CD14-positive monocyte (primary cell): Measurements from ENCODE around the gene BCCIP. TPM values are rescaled to one million over a fixed set of nuclear protein-coding genes. Genes with fewer than 3 reads are reported as not detected.

ENCODE experiments used
- DNase-seq, 3 donors: peaks; one replicate each; pipeline ENCODE4 v3.0.0-alpha.2; 2011 to 2022
- H2AFZ ChIP-seq: 2 replicates; pipeline ENCODE4 v1.6.0; 2012; ENCODE audit warnings: mild to moderate bottlenecking, low read depth, low read length, inconsistent platforms; ENCODE audit not compliant: insufficient read depth, poor library complexity, severe bottlenecking
- H3K27ac ChIP-seq, 2 donors: 1 replicate in 1 of 2; 2 replicates in 1 of 2; pipeline ENCODE4 v1.5.1; 2012 to 2013; ENCODE audit warnings: low read length in 2 of 2, control low read depth in 1 of 2, inconsistent platforms in 1 of 2, low read depth in 1 of 2, mild to moderate bottlenecking in 1 of 2
- H3K27me3 ChIP-seq, 2 donors: one replicate each; pipeline versions ENCODE4 v1.6.0 to v1.6.1; 2011 to 2013; ENCODE audit warnings: low read length in 2 of 2; ENCODE audit not compliant: control insufficient read depth in 2 of 2, insufficient read depth in 2 of 2
- H3K36me3 ChIP-seq, 2 donors: replicated peaks in 1 of 2; 1 replicate in 1 of 2; 2 replicates in 1 of 2; pipeline versions ENCODE4 v1.5.1 to v1.6.1; 2012 to 2013; ENCODE audit warnings: low read length in 2 of 2, control low read depth in 1 of 2, inconsistent platforms in 1 of 2, mild to moderate bottlenecking in 1 of 2; ENCODE audit not compliant: insufficient read depth in 2 of 2, control insufficient read depth in 1 of 2
- H3K4me1 ChIP-seq, 2 donors: 1 replicate in 1 of 2; 2 replicates in 1 of 2; pipeline versions ENCODE4 v1.5.1 to v1.6.1; 2012 to 2013; ENCODE audit warnings: low read length in 2 of 2, control low read depth in 1 of 2, inconsistent platforms in 1 of 2, mild to moderate bottlenecking in 1 of 2, moderate library complexity in 1 of 2; ENCODE audit not compliant: insufficient read depth in 2 of 2, control insufficient read depth in 1 of 2
- H3K4me2 ChIP-seq: replicated peaks from 2 replicates; pipeline ENCODE3; 2012; ENCODE audit warnings: low read length, moderate library complexity, mild to moderate bottlenecking; ENCODE audit not compliant: poor library complexity, severe bottlenecking; ENCODE audit errors: extremely low read depth
- H3K4me3 ChIP-seq, 3 experiments: fragments of 200-600 bp in 1 of 3; sonication (generic) in 1 of 3; replicated peaks in 1 of 3; 1 replicate in 2 of 3; 2 replicates in 1 of 3; pipeline ENCODE4 v1.5.1; 2011 to 2013; ENCODE audit warnings: low read length in 3 of 3, mild to moderate bottlenecking in 3 of 3, control low read depth in 2 of 3, low read depth in 2 of 3, inconsistent platforms in 1 of 3, moderate library complexity in 1 of 3
- H3K79me2 ChIP-seq: 2 replicates; pipeline ENCODE4 v1.6.0; 2012; ENCODE audit warnings: mild to moderate bottlenecking, control low read depth, inconsistent platforms, low read length, moderate library complexity; ENCODE audit not compliant: insufficient read depth
- H3K9ac ChIP-seq: 2 replicates; pipeline ENCODE4 v1.6.0; 2017; ENCODE audit warnings: low read length, mild to moderate bottlenecking; ENCODE audit not compliant: insufficient read depth, poor library complexity, severe bottlenecking
- H3K9me3 ChIP-seq, 2 donors: replicated peaks in 1 of 2; 1 replicate in 1 of 2; 2 replicates in 1 of 2; pipeline versions ENCODE4 v1.5.1 to v1.6.1; 2012 to 2013; ENCODE audit warnings: low read length in 2 of 2, control low read depth in 1 of 2; ENCODE audit not compliant: control insufficient read depth in 1 of 2, insufficient read depth in 1 of 2
- H4K20me1 ChIP-seq: 2 replicates; pipeline ENCODE4 v1.6.0; 2012; ENCODE audit warnings: mild to moderate bottlenecking, low read length, control low read depth, moderate library complexity; ENCODE audit not compliant: insufficient read depth
- H3K27ac Mint-ChIP-seq, 7 donors: one replicate each; pipeline ENCODE4 v1.8.0; 2020; ENCODE audit warnings: mild to moderate bottlenecking in 7 of 7, mixed read lengths in 7 of 7, moderate library complexity in 6 of 7, inconsistent platforms in 2 of 7
- H3K27me3 Mint-ChIP-seq, 3 donors: one replicate each; pipeline ENCODE4 v1.8.0; 2021 to 2022; ENCODE audit warnings: low read depth in 3 of 3, mild to moderate bottlenecking in 3 of 3, mixed read lengths in 3 of 3, moderate library complexity in 3 of 3, inconsistent platforms in 1 of 3
- H3K36me3 Mint-ChIP-seq, 2 donors: one replicate each; pipeline ENCODE4 v1.8.0; 2020; ENCODE audit warnings: mixed read lengths in 2 of 2, inconsistent platforms in 1 of 2, mild to moderate bottlenecking in 1 of 2
- H3K4me1 Mint-ChIP-seq: one replicate; pipeline ENCODE4 v1.8.0; 2020; ENCODE audit warnings: mild to moderate bottlenecking, mixed read lengths
- H3K4me3 Mint-ChIP-seq, 2 donors: one replicate each; pipeline ENCODE4 v1.8.0; 2020; ENCODE audit warnings: mild to moderate bottlenecking in 2 of 2, mixed read lengths in 2 of 2, moderate library complexity in 1 of 2
- H3K9me3 Mint-ChIP-seq, 7 donors: one replicate each; pipeline ENCODE4 v1.8.0; 2020 to 2022; ENCODE audit warnings: mixed read lengths in 7 of 7, mild to moderate bottlenecking in 6 of 7, moderate library complexity in 6 of 7, inconsistent platforms in 2 of 7
- CTCF ChIP-seq: fragments of 200-600 bp; IDR thresholded peaks from one replicate; pipeline ENCODE4 v1.8.0; 2022; ENCODE audit warnings: antibody characterized with exemption, mild to moderate bottlenecking
- WGBS: methylation state at CpG from one replicate; pipeline ENCODE4 v1.1.5; 2013; ENCODE audit warnings: missing lambda C conversion rate; ENCODE audit not compliant: insufficient coverage; 5-methylcytosine and 5-hydroxymethylcytosine counted together
- intact Hi-C, 2 donors: fragments of 100-400 bp; cut with micrococcal nuclease; formaldehyde crosslinking; loops; one replicate each; pipeline versions ENCODE4 v1.15.0 to v1.15.1; 2023
- polyA plus RNA-seq, 3 donors: library from polyadenylated mRNA; depleted of rRNA in 1 of 3; unstranded in 2 of 3; stranded (reverse) in 1 of 3; fragments of 300-500 nt in 2 of 3; fragments of >200 nt in 1 of 3; fragmentation: Illumina TruSeq in 2 of 3; gene quantifications; 1 replicate in 2 of 3; 2 replicates in 1 of 3; pipeline ENCODE4 v1.2.3, GENCODE V29; 2012 to 2021

Gene BCCIP
- polyA plus RNA-seq, 3 donors: 16.0 to 61.7 (median 59.3) TPM

GRCh38 chr10:125852487-125852886 is 29.1 kb downstream of the BCCIP start:
- no peaks in the 10 kb centered on the region for H3K27me3 ChIP-seq
- no peak for TF ChIP-seq CTCF
- H3K4me3 Mint-ChIP-seq: no peak overlapping the region
- no peak for DNase-seq
- H3K36me3 Mint-ChIP-seq: peaks cover 58 to 70% of the 10 kb centered on the region in 2 donors
- no peak overlapping the region for H3K4me2 ChIP-seq
- no peaks in the 10 kb centered on the region for H3K4me1 ChIP-seq
- H3K4me3 ChIP-seq: no peak overlapping the region
- H3K27ac ChIP-seq: no peak overlapping the region
- H3K27ac Mint-ChIP-seq: no peak overlapping the region
- H3K9me3 ChIP-seq: no peaks in the 10 kb centered on the region
- H3K9me3 Mint-ChIP-seq: no peaks in the 10 kb centered on the region
- intact Hi-C loops: no loop called here
- no peaks in the 10 kb centered on the region for H4K20me1 ChIP-seq
- H3K9ac ChIP-seq: no peak overlapping the region
- H3K79me2 ChIP-seq: no peaks in the 10 kb centered on the region
- WGBS: 95% methylated on average over 5 of the region's 7 CpGs
- H2AFZ ChIP-seq: no peak overlapping the region
- no peaks in the 10 kb centered on the region for H3K4me1 Mint-ChIP-seq
- H3K36me3 ChIP-seq: peaks cover 35 to 61% of the 10 kb centered on the region in 2 donors
- peaks cover 0 to 1% (median 0%) of the 10 kb centered on the region in 3 donors for H3K27me3 Mint-ChIP-seq

- Histone ChIP-seq H2AFZ (no peak overlapping the region), H3K4me1 (no peaks in the 10 kb centered on the region), H3K36me3 (peaks cover 22 to 47% of the 10 kb centered on the region in 2 donors), H3K79me2 (no peaks in the 10 kb centered on the region), H4K20me1 (no peaks in the 10 kb centered on the region), H3K4me3 (no peak overlapping the region), H3K27ac (no peak overlapping the region), H3K9ac (no peak overlapping the region), H3K27me3 (no peaks in the 10 kb centered on the region), H3K4me2 (no peak overlapping the region), H3K9me3 (no peaks in the 10 kb centered on the region)
- no peaks in the 10 kb centered on the region for H3K4me1 Mint-ChIP-seq
- no peaks in the 10 kb centered on the region for H3K9me3 Mint-ChIP-seq
- no peak for DNase-seq
- no peak overlapping the region for H3K27ac Mint-ChIP-seq
- no peaks in the 10 kb centered on the region for H3K27me3 Mint-ChIP-seq
- 94% methylated on average over 2 of the region's 2 CpGs for WGBS
- H3K36me3 Mint-ChIP-seq: peaks cover 30 to 53% of the 10 kb centered on the region in 2 donors
- TF ChIP-seq CTCF: no peak
- H3K4me3 Mint-ChIP-seq: no peak overlapping the region
- intact Hi-C loops: no loop called here
Observed at GRCh38 chr10:125857185-125857760, 33.9 kb downstream of the BCCIP start.
